AG04450 (cell line): ENCODE data around the gene NFKBIL1. TPM values are rescaled to one million over a fixed set of nuclear protein-coding genes. Genes with fewer than 3 reads are reported as not detected.

Source experiments
- CTCF ChIA-PET: fragments of 300-600, 350-600 bp; formaldehyde crosslinking; extraction: SDS; loops from one replicate; lab custom pipeline; 2022; ENCODE audit warnings: antibody characterized with exemption, inconsistent platforms; lab: Charles Lee
- POLR2A ChIA-PET: fragments of 350-600 bp; formaldehyde crosslinking; extraction: SDS; loops from one replicate; lab custom pipeline; 2021; ENCODE audit warnings: antibody characterized with exemption, inconsistent platforms; lab: Yijun Ruan, JAX
- DNase-seq: peaks from one replicate; pipeline ENCODE4 v3.0.0-alpha.2; 2011; ENCODE audit warnings: low read depth, low spot score
- H3K27ac ChIP-seq: one replicate; pipeline ENCODE4 v1.5.1; 2012; ENCODE audit warnings: low read depth, low read length, control low read depth
- H3K27me3 ChIP-seq: one replicate; pipeline ENCODE4 v1.6.0; 2012; ENCODE audit warnings: low read length; ENCODE audit not compliant: control insufficient read depth, insufficient read depth
- H3K4me3 ChIP-seq: 2 replicates; pipeline ENCODE4 v1.5.1; 2011; ENCODE audit warnings: mild to moderate bottlenecking, low read depth, low read length, control low read depth
- H3K9me3 ChIP-seq: 2 replicates; pipeline ENCODE4 v1.5.1; 2012; ENCODE audit warnings: low read length; ENCODE audit not compliant: control insufficient read depth, insufficient read depth
- polyA plus RNA-seq: library from polyadenylated mRNA; depleted of rRNA; stranded (reverse); fragments of >200 nt; gene quantifications from 2 replicates; pipeline ENCODE4 v1.2.3, GENCODE V29; 2011
- TF ChIP-seq, protein P1 (sequence below): IDR thresholded peaks from 2 replicates; pipeline ENCODE4 v1.5.1; 2011; ENCODE audit warnings: low read depth, low read length, control low read depth, inconsistent platforms

The NFKBIL1 gene
- polyA plus RNA-seq, 1 experiment: 5.1 TPM

GRCh38 chr6:31531162-31531561, 16.2 kb upstream of the NFKBIL1 start:
- no peaks in the 10 kb centered on the region for H3K9me3 ChIP-seq
- no peaks in the 10 kb centered on the region for H3K27me3 ChIP-seq
- no peak overlapping the region for H3K4me3 ChIP-seq
- DNase-seq: no peak
- no peak overlapping the region for H3K27ac ChIP-seq
- TF ChIP-seq, protein P1, sequence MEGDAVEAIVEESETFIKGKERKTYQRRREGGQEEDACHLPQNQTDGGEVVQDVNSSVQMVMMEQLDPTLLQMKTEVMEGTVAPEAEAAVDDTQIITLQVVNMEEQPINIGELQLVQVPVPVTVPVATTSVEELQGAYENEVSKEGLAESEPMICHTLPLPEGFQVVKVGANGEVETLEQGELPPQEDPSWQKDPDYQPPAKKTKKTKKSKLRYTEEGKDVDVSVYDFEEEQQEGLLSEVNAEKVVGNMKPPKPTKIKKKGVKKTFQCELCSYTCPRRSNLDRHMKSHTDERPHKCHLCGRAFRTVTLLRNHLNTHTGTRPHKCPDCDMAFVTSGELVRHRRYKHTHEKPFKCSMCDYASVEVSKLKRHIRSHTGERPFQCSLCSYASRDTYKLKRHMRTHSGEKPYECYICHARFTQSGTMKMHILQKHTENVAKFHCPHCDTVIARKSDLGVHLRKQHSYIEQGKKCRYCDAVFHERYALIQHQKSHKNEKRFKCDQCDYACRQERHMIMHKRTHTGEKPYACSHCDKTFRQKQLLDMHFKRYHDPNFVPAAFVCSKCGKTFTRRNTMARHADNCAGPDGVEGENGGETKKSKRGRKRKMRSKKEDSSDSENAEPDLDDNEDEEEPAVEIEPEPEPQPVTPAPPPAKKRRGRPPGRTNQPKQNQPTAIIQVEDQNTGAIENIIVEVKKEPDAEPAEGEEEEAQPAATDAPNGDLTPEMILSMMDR: no peak
- ChIA-PET CTCF (interaction anchor here (1.0 to 2.0 kb wide), 3 partner anchors 15 to 67 kb away, joined by 3 to 5 read pairs (median 4); partner anchors contain the start of gene ATP6V1G2), POLR2A (interaction anchor here (0.9 to 2.5 kb wide), 3 partner anchors 10 to 36 kb away, joined by 3 to 12 read pairs (median 3); partner anchors contain the start of gene DDX39B)

GRCh38 chr6:31531771-31532643, 15.4 kb upstream of the NFKBIL1 start:
- ChIA-PET CTCF (interaction anchor here (1.0 to 1.3 kb wide), 2 partner anchors 14 to 66 kb away, joined by 3 to 5 read pairs; partner anchors contain the start of gene ATP6V1G2), POLR2A (interaction anchor here (0.9 to 2.5 kb wide), 4 partner anchors 8 to 37 kb away, joined by 3 to 12 read pairs (median 3); partner anchors contain the start of gene DDX39B)
- H3K9me3 ChIP-seq: no peaks in the 10 kb centered on the region
- no peak overlapping the region for H3K4me3 ChIP-seq
- H3K27ac ChIP-seq: peak overlapping the region; percentile 11
- TF ChIP-seq, protein P1: no peak
- no peak for DNase-seq
- H3K27me3 ChIP-seq: no peaks in the 10 kb centered on the region

GRCh38 chr6:31532644-31533454, 14.6 kb upstream of the NFKBIL1 start:
- Histone ChIP-seq H3K27me3 (no peaks in the 10 kb centered on the region), H3K27ac (no peak overlapping the region), H3K4me3 (no peak overlapping the region), H3K9me3 (no peaks in the 10 kb centered on the region)
- DNase-seq: no peak
- TF ChIP-seq, protein P1: no peak
- CTCF ChIA-PET: interaction anchor here (1.0 to 1.3 kb wide), 2 partner anchors 66 kb away, joined by 3 to 5 read pairs; no protein-coding TSS in a partner anchor
- POLR2A ChIA-PET: interaction anchor here (1.2 to 2.5 kb wide), 2 partner anchors 9 kb away, joined by 3 to 12 read pairs; partner anchors contain the start of gene DDX39B

DNA sequence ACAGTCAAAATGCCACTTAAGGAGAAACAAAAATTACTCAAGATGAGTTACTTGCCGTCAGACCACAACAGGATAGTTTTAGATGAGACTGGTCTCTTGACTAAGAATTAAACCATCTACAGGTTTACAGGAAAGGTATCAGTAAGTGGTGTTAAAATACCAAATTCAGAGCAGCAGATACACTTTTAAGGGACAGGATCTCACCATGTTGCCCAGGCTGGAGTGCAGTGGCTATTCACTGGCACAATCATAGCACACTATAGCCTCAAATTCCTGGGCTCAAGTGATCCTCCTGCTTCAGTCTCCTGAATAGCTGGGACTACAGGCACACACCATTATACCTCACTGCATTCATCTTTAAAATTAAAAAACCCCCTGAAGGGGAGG, 14.0 kb upstream of the NFKBIL1 start:
- TF ChIP-seq, protein P1: no peak
- no peak overlapping the region for H3K4me3 ChIP-seq
- DNase-seq: no peak
- H3K27ac ChIP-seq: no peak overlapping the region
- no peaks in the 10 kb centered on the region for H3K9me3 ChIP-seq
- ChIA-PET POLR2A (no interaction called here), CTCF (interaction anchor here (1.0 to 1.2 kb wide), 2 partner anchors 40 to 65 kb away, joined by 3 read pairs; no protein-coding TSS in a partner anchor)
- H3K27me3 ChIP-seq: no peaks in the 10 kb centered on the region
